Measurements from ENCODE around the gene GNA12. TPM values are rescaled to one million over a fixed set of nuclear protein-coding genes. Genes with fewer than 3 reads are reported as not detected.
A peak's percentile ranks its signal among the peaks of the same experiment; 100 is the strongest.

The GNA12 gene
- total and polyA plus RNA-seq, 4 donors, result 3.7 to 19.0 (median 11.3) TPM

DNA sequence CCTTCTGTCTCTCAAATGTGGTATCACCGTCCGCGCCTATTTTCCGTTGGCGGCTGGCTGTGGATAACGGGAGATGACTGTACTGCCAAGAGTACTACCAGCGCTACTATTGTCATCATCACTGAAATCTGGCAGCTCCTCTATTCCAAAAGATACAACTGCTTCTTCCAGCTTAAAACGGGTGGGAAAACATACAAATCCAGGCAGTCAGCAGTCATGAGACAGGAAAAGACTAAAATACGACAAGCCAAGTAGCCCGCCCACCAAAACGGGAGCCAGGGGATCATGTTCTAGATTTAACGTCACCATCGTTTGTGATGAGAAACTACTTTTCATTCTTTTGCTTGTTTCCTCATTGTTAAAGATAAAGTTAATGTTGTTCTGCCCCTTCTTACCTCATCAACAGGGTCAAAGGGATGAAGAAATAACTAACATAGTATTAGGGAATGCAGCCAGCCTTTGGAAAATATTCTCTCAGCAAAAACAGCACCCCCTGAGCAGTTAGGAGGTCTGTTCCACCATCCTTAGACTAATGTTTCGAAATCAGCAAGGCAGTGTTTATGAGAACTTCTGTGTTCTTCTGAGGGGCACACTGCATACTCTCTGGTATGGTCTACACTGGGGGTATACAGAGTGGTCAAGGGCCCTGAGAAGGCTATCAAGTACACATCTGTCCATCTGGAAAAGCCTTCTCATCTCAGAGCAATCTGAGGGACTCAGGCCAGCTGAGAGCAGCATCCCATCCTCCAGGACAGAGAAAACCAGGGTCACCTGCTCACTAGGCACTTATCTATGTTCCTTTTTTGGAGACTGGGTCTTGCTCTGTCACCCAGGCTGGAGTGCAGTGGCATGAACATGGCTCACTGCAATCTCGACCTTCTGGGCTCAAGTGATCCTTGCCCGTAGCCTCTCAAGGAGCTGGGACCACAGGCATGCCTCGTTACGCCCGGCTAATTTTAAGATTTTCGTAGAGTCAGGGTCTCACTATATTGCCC is 47.5 kb downstream of the GNA12 start:
- H3K4me1 ChIP-seq (ENCODE audit: control insufficient read depth in 4 of 4, insufficient read depth in 4 of 4, low read length in 3 of 4), result peaks cover 0 to 3% (median 0%) of the 10 kb centered on the region in 4 donors
- no peaks in the 10 kb centered on the region for H3K9me3 ChIP-seq (ENCODE audit: control insufficient read depth in 4 of 4, low read length in 3 of 4)
- peak overlapping the region in 1 of 2 donors; percentile 55 for H3K9ac ChIP-seq (ENCODE audit: low read depth in 1 of 2, low read length in 2 of 2)
- no peak overlapping the region for H3K4me3 ChIP-seq (ENCODE audit: low read depth in 1 of 3, low read length in 3 of 3)
- no peaks in the 10 kb centered on the region for H3K27me3 ChIP-seq (ENCODE audit: control insufficient read depth in 4 of 4, insufficient read depth in 4 of 4, low read length in 3 of 4)
- DNase-seq (ENCODE audit: low spot score), result no peak
- H3K27ac ChIP-seq (ENCODE audit: low read depth in 1 of 2, low read length in 2 of 2), result peak overlapping the region; percentile 63 to 67
- peaks cover 2 to 13% (median 7%) of the 10 kb centered on the region in 4 donors for H3K36me3 ChIP-seq (ENCODE audit: control insufficient read depth in 4 of 4, insufficient read depth in 3 of 4, low read depth in 1 of 4, low read length in 3 of 4)
- WGBS, result 80% methylated on average over 20 of the region's 20 CpGs
- no peak for TF ChIP-seq GABPA (IDR thresholded peaks at IDR 0.05 in 1 of 2, conservative IDR thresholded peaks at IDR 0.05 in 1 of 2)
- TF ChIP-seq NR2F2 (IDR thresholded peaks at IDR 0.05), result peak; percentile 56
- peak in 1 of 2 donors; percentile 14 for TF ChIP-seq RAD21 (IDR thresholded peaks at IDR 0.05)

DNA sequence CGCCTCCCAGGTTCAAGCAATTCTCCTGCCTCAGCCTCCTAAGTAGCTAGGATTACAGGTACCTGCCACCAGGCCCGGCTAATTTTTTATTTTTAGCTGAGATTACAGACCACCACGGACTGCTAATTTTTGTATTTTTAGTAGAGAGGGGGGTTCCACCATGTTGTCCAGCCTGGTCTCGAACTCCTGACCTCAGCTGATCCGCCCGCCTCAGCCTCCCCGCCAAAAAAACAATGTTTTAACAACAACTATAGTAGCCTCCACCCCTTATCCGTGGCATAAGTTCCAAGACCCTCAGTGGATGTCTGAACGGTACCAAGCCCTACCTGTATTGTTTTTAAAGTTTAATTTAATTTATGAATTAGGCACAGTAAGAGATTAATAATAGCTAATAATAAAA is 48.2 kb downstream of the GNA12 start:
- no peaks in the 10 kb centered on the region for H3K27me3 ChIP-seq (ENCODE audit: control insufficient read depth in 4 of 4, insufficient read depth in 4 of 4, low read length in 3 of 4)
- no peaks in the 10 kb centered on the region for H3K9me3 ChIP-seq (ENCODE audit: control insufficient read depth in 4 of 4, low read length in 3 of 4)
- no peak overlapping the region for H3K9ac ChIP-seq (ENCODE audit: low read depth in 1 of 2, low read length in 2 of 2)
- no peak overlapping the region for H3K4me3 ChIP-seq (ENCODE audit: low read depth in 1 of 3, low read length in 3 of 3)
- no peak overlapping the region for H3K27ac ChIP-seq (ENCODE audit: low read depth in 1 of 2, low read length in 2 of 2)
- WGBS, result 88% methylated on average over 9 of the region's 9 CpGs
- TF ChIP-seq NR2F2 (IDR thresholded peaks at IDR 0.05) (no peak), TAF1 (conservative IDR thresholded peaks at IDR 0.05) (no peak)
- TF ChIP-seq, protein P1, sequence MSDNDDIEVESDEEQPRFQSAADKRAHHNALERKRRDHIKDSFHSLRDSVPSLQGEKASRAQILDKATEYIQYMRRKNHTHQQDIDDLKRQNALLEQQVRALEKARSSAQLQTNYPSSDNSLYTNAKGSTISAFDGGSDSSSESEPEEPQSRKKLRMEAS (IDR thresholded peaks at IDR 0.05), result no peak
- TF ChIP-seq, protein P2, sequence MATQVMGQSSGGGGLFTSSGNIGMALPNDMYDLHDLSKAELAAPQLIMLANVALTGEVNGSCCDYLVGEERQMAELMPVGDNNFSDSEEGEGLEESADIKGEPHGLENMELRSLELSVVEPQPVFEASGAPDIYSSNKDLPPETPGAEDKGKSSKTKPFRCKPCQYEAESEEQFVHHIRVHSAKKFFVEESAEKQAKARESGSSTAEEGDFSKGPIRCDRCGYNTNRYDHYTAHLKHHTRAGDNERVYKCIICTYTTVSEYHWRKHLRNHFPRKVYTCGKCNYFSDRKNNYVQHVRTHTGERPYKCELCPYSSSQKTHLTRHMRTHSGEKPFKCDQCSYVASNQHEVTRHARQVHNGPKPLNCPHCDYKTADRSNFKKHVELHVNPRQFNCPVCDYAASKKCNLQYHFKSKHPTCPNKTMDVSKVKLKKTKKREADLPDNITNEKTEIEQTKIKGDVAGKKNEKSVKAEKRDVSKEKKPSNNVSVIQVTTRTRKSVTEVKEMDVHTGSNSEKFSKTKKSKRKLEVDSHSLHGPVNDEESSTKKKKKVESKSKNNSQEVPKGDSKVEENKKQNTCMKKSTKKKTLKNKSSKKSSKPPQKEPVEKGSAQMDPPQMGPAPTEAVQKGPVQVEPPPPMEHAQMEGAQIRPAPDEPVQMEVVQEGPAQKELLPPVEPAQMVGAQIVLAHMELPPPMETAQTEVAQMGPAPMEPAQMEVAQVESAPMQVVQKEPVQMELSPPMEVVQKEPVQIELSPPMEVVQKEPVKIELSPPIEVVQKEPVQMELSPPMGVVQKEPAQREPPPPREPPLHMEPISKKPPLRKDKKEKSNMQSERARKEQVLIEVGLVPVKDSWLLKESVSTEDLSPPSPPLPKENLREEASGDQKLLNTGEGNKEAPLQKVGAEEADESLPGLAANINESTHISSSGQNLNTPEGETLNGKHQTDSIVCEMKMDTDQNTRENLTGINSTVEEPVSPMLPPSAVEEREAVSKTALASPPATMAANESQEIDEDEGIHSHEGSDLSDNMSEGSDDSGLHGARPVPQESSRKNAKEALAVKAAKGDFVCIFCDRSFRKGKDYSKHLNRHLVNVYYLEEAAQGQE (IDR thresholded peaks at IDR 0.05), result no peak
- TF ChIP-seq, protein P3, sequence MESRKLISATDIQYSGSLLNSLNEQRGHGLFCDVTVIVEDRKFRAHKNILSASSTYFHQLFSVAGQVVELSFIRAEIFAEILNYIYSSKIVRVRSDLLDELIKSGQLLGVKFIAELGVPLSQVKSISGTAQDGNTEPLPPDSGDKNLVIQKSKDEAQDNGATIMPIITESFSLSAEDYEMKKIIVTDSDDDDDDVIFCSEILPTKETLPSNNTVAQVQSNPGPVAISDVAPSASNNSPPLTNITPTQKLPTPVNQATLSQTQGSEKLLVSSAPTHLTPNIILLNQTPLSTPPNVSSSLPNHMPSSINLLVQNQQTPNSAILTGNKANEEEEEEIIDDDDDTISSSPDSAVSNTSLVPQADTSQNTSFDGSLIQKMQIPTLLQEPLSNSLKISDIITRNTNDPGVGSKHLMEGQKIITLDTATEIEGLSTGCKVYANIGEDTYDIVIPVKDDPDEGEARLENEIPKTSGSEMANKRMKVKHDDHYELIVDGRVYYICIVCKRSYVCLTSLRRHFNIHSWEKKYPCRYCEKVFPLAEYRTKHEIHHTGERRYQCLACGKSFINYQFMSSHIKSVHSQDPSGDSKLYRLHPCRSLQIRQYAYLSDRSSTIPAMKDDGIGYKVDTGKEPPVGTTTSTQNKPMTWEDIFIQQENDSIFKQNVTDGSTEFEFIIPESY (IDR thresholded peaks at IDR 0.05), result no peak
- no peak for DNase-seq (ENCODE audit: low spot score)
- peaks cover 2 to 16% (median 7%) of the 10 kb centered on the region in 4 donors for H3K36me3 ChIP-seq (ENCODE audit: control insufficient read depth in 4 of 4, insufficient read depth in 3 of 4, low read depth in 1 of 4, low read length in 3 of 4)
- H3K4me1 ChIP-seq (ENCODE audit: control insufficient read depth in 4 of 4, insufficient read depth in 4 of 4, low read length in 3 of 4), result peaks cover 0 to 3% (median 0%) of the 10 kb centered on the region in 4 donors

Measured in liver (tissue), 9 donors.